Measurements from ENCODE around the gene PAK6. TPM values are rescaled to one million over a fixed set of nuclear protein-coding genes. Genes with fewer than 3 reads are reported as not detected.

PAK6 gene
- polyA plus RNA-seq, 1 of the 3 experiments (the other 2 are of a cell fraction) = 0.07 TPM

GRCh38 chr15:40222131-40222530 is 16.7 kb upstream of the PAK6 start:
- Histone ChIP-seq H3K79me2 (ENCODE audit: insufficient read depth) (no peaks in the 10 kb centered on the region), H3K27ac (ENCODE audit: low read depth in 2 of 2, low read length in 1 of 2) (no peak overlapping the region), H2AFZ (ENCODE audit: low read depth) (no peak overlapping the region), H3K27me3 (ENCODE audit: insufficient read depth) (no peaks in the 10 kb centered on the region), H3K9me2 (no peaks in the 10 kb centered on the region), H3K36me3 (replicated peaks in 1 of 2; ENCODE audit: control insufficient read depth in 1 of 2, insufficient read depth in 2 of 2, low read length in 1 of 2) (peaks cover 33 to 45% of the 10 kb centered on the region in 2 experiments), H3K4me1 (ENCODE audit: control insufficient read depth in 1 of 2, insufficient read depth in 2 of 2, low read depth in 1 of 2, low read length in 1 of 2) (no peaks in the 10 kb centered on the region), H3F3A (replicated peaks; ENCODE audit: insufficient read depth) (no peaks in the 10 kb centered on the region), H3K4me3 (ENCODE audit: low read depth in 2 of 2, low read length in 1 of 2) (no peak overlapping the region), H4K20me1 (ENCODE audit: insufficient read depth) (no peaks in the 10 kb centered on the region), H3K9ac (no peak overlapping the region), H3K9me3 (no peaks in the 10 kb centered on the region), H3K4me2 (no peak overlapping the region)
- ChIA-PET POLR2A (no interaction called here), CTCF (interaction anchor here (34.3 kb wide), 1 partner anchor 46 kb away, joined by 868 read pairs; no protein-coding TSS in a partner anchor)
- no peak for DNase-seq
- WGBS (ENCODE audit: low lambda C conversion rate) = 96% methylated on average over 6 of the region's 6 CpGs
- TF ChIP-seq ELF1 (IDR thresholded peaks at IDR 0.05) (no peak), NFIC (IDR thresholded peaks at IDR 0.05; ENCODE audit: borderline replicate concordance) (no peak), EZH2phosphoT487 (IDR thresholded peaks at IDR 0.05; ENCODE audit: borderline replicate concordance, low read depth) (no peak), JUND (IDR thresholded peaks at IDR 0.05) (no peak), MEF2A (IDR thresholded peaks at IDR 0.05; ENCODE audit: borderline replicate concordance, low read depth) (no peak), EP300 (IDR thresholded peaks at IDR 0.05; ENCODE audit: borderline replicate concordance in 1 of 2, low read depth in 1 of 2, low read length in 1 of 2) (no peak), TAF1 (IDR thresholded peaks at IDR 0.05; ENCODE audit: borderline replicate concordance, low read depth, low read length) (no peak), RXRA (IDR thresholded peaks at IDR 0.05; ENCODE audit: borderline replicate concordance, low read depth) (no peak), REST (IDR thresholded peaks at IDR 0.05; ENCODE audit: low read depth, low read length) (no peak)

GRCh38 chr15:40226736-40227135 is 12.1 kb upstream of the PAK6 start:
- Histone ChIP-seq H3K36me3 (replicated peaks in 1 of 2; ENCODE audit: control insufficient read depth in 1 of 2, insufficient read depth in 2 of 2, low read length in 1 of 2) (peaks cover 10 to 11% of the 10 kb centered on the region in 2 experiments), H3K4me2 (no peak overlapping the region), H3K9me3 (no peaks in the 10 kb centered on the region), H2AFZ (ENCODE audit: low read depth) (no peak overlapping the region), H3K4me1 (ENCODE audit: control insufficient read depth in 1 of 2, insufficient read depth in 2 of 2, low read depth in 1 of 2, low read length in 1 of 2) (no peaks in the 10 kb centered on the region), H3K9ac (no peak overlapping the region), H3K79me2 (ENCODE audit: insufficient read depth) (no peaks in the 10 kb centered on the region), H3K4me3 (ENCODE audit: low read depth in 2 of 2, low read length in 1 of 2) (no peak overlapping the region), H4K20me1 (ENCODE audit: insufficient read depth) (no peaks in the 10 kb centered on the region), H3K27me3 (ENCODE audit: insufficient read depth) (no peaks in the 10 kb centered on the region), H3K27ac (ENCODE audit: low read depth in 2 of 2, low read length in 1 of 2) (no peak overlapping the region), H3K9me2 (no peaks in the 10 kb centered on the region), H3F3A (replicated peaks; ENCODE audit: insufficient read depth) (no peaks in the 10 kb centered on the region)
- TF ChIP-seq FOXJ3 (CRISPR knock-in tag; IDR thresholded peaks at IDR 0.05) = no peak
- no peak for TF ChIP-seq TCF12 (IDR thresholded peaks at IDR 0.05)
- TF ChIP-seq GABPA (IDR thresholded peaks at IDR 0.05; ENCODE audit: low read depth) = no peak
- no peak for TF ChIP-seq USF1 (IDR thresholded peaks at IDR 0.05; ENCODE audit: borderline replicate concordance, low read depth)
- TF ChIP-seq EP300 (IDR thresholded peaks at IDR 0.05; ENCODE audit: borderline replicate concordance in 1 of 2, low read depth in 1 of 2, low read length in 1 of 2) = no peak
- TF ChIP-seq YY1 (IDR thresholded peaks at IDR 0.05; ENCODE audit: low read depth) = no peak
- CTCF ChIA-PET = interaction anchor here (1.3 to 34.5 kb wide), 7 partner anchors 10 to 183 kb away, joined by 3 to 720 read pairs (median 3); no protein-coding TSS in a partner anchor
- POLR2A ChIA-PET = no interaction called here
- no peak for DNase-seq
